ENCODE data around the gene CDH12.

Gene CDH12

DNA sequence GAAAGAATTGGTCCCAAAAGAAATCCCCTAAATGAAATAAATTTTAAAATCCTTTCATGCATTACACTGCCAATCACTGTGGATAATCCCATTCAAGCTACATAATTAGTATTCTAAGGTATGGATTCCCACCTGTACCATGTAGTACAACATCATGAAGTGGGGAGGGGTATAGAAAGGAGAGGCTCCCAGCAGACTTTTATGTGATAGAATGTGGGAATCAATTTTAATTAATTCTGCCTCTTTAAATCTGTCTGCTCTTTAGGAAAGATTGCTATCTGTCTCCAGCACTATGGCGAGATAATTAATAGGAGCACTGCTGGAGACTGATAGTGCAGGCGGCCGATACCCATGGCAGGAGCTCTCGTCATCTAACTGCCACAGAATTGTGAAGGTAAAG, 95.4 kb downstream of the CDH12 start:
- no peak for DNase-seq

DNA sequence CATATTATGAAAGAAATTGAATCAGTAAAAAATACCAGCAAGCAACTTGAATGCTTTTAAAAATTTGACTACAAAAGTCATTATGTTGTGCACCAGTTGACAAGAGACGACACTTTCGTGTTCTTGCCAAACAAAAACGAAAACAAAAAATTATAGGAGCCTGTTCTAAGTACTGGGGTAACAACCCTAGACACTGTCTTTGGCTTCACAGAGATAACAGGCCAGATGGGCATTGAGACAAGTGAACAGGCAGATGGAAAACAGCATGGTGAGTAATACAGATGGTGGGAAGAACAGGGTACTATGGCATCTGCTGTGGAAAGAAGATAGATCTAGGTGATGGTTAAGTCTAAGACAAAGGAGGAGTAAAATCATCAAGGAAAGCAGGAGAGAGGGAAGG, 99.0 kb downstream of the CDH12 start:
- DNase-seq: no peak

DNA sequence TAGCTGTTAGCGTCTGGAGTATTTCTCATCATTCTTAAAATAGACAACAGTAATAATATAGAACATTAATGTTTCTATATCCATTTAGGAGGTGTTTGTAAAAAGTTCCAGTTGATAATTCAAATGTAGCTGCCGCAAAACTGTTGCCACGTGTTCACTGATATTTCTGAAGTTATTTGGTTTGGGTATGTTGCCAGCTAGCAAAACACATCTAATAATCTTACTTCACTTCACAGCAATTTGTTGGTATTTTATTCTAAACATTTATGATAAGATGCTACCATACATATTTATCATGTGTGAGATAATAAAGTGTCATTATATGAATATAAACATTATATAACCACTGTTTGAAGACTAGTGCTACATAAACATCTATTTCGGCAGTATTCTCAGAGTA, 101.6 kb downstream of the CDH12 start:
- no peak for DNase-seq

DNA sequence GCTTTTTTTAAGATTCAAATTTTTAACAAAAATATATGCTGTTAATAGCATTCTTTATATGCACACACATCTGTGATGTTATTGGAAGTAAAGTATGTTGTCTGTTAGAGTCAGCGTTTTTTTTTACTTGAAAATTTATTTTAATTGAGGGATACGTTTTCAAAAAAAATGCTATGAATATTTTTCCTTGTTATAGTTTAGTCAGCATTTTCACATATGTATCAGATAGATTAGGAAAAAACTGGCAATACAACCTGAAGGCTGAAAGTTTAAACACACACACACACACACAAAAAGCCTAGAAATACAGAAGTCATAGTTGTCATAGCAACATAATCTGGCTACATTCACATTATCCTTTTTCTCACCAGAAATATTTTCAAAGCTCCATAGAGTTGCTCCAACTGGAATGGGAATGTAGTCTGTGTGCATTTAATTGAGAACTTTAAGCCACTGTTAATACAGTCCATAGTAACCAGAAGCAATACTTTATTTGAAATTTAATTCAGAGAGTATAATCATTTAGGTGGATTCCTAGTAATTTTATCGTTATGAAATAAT, 116.6 kb downstream of the CDH12 start:
- DNase-seq: no peak

DNA sequence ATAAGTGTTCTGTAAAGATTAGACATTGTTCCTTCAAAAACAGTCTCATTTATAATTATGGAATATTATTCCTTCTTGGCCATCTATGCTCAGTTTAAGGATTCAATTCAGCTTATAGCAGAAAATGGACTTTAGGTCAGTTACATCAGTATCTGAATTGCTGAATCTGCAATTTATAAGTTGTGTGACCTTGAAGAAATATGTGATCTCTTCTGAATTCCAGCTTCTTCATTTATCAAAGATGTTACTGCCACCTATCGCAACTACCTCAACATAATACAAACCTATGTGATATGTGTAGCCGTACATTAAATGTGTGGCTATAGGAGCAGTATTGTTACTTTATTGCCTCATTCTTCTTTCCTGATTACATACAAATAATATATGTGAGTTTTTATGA, 118.2 kb downstream of the CDH12 start:
- no peak for DNase-seq

DNA sequence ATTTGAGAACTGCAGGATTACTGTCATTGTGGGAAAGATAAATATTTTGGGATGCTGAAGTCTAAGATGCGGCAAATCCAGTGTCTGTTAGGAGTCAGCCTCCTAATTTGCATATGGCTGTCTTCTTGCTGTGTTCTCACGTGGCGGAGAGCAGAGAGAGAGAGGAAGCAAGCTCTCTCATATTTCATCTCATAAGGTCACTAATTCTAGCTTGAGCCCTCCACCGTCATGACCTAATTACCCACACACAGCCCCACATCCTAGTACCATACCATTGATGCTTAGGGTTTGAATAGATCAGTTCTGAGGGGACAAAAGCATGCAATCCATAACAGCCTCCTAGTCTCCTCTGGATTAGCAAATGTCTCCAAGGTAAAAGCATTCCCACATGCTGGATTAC, 124.5 kb downstream of the CDH12 start:
- DNase-seq: no peak

DNA sequence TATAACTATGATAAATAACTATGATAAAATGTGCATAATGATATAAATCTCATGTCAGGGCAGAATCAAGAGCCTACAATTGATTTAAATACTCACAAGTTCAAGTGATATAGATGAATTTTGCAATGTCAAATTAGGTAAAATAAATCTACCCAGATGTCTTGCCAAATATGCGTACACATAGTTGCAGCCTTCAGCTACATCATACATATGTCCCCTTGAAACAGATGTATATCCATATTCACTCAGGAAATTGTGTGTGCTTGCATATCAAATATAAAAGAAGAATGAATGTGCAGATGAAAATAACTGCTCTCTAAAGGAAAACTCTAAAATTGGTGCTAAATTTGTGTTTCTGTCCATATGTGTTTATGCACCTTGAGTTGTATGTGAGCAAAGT, 130.7 kb downstream of the CDH12 start:
- no peak for DNase-seq

DNA sequence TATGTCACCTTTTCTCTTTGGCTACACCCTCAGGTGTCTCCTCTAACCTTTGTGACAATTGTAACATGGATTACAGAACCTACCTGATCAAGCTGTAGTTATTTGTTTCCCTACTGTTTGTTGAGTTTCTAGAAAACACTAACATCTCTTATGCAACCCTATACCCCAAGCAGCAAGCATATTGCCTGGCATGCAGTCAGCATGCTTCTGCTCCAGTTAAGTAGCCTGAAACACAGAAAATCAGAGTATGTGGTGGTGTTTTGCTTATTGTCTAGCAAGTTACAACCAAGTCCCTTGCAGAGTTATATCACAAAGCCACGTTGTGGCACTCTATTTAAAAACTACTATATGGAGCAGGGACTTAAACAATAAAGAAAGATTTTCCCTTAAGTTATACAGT, 131.1 kb downstream of the CDH12 start:
- no peak for DNase-seq

DNA sequence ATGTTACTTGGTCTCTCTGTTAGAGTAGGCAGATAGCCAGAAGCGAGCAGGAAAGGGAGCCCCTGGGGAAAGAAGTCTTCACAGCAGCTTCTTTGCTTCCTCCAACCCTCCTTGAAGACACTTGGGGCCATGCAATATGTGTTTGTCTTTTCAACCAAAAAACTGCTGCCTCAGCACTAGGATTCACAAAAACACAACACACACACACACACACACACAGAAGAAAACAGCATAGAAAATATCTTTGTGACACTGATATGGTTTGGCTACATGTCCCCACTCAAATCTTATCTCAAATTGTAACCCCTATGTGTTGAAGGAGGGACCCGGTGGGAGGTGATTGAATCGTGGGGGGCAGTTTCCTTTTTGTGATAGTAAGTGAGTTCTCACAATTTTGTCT, 133.3 kb downstream of the CDH12 start:
- DNase-seq: no peak

DNA sequence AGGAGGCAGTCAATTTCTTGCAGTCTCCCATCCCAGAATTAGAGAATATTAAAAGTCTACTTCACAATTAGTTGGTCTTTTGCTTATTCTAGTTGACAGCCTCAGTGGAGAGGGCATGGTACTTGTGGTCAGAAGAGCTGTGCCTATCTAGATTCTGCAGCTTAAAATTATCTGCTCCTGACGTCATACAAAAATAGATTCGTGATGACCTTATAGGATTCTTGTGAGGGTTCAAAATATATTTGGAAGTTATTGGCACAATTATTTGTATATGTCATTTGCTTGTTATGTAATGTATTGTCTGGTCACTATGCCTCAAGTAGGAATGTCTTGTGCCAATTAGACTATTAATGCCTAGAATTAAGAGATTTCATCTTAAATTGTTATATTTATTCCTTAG, 142.5 kb downstream of the CDH12 start:
- DNase-seq: no peak

DNA sequence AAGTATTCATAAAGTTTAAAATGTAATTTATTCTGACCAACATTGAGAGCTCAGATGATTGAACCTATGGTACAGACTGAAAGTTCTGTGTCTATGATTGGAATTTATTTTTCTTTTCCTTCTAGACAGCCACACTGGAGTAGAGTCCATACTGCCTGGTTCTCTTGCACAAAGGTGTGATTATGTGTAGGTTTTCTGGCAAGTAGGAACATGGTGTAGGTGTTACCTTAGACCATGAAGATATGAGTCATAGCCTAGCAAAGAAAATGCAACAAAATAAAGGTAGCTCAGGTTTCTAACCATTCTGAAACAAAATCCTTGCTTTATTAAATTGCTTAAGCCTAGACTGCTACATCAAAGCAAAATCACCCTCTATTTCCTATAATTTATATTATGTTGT, 143.4 kb downstream of the CDH12 start:
- no peak for DNase-seq

DNA sequence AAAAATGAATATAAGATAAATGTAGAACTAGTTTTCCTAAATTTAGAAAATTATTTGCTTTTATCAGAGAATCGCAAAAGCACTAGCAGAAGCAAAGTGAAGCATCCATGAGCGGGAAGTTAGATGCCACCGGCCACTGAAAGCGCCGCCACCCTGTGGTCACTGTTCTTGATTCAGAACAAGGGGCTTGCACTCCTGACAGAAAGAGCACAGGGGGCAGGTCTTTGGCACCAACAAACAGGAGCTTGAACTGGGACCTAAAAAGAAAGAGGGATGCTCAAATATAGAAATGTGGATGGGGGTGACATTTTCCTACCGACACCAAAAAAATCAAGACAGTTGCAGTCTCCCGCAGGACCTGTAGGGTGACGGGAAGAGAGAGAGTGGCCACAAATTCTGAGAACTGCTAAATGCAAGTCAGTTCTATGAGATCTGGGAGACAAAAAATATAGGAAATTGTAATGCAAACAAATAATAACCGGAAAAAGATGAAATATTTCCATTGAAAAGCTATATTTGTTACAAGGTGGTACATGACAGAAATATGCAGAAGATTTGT, 144.3 kb downstream of the CDH12 start:
- DNase-seq: no peak

DNA sequence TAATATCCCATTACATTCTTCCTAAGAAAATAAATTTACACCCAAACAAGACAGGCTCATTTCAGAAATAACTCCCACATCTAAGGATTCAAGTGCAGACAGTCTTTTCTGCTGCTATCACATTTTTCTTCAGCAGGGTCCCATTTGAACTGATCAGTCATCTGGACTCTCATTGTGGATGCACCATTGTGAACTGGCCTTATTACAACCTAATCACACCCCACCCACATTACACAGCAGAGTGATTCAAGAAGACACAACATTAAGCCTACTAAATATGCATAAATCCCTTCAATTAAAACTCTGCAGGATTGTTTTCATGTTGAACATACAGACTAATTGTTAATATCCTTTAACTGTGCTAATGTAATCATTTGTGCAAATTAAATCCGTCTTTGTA, 146.2 kb downstream of the CDH12 start:
- no peak for DNase-seq

DNA sequence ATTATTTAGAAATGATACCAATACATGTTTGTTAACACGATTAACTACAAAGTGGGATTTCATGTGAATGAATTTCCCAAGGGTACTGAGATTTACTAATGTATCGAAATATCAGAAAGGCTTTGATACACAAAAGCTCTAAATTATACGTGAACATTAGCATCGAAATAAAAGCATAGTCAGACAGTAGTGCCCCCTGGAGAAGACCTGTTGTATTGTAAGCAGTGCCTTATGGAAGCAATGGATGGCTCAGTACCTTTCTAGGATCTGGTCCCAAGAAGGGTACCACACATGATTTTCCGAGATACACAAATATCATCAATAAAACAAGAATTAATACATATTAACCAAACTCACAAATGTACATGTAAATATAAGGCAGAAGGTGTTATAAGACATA, 153.8 kb downstream of the CDH12 start:
- DNase-seq: no peak

DNA sequence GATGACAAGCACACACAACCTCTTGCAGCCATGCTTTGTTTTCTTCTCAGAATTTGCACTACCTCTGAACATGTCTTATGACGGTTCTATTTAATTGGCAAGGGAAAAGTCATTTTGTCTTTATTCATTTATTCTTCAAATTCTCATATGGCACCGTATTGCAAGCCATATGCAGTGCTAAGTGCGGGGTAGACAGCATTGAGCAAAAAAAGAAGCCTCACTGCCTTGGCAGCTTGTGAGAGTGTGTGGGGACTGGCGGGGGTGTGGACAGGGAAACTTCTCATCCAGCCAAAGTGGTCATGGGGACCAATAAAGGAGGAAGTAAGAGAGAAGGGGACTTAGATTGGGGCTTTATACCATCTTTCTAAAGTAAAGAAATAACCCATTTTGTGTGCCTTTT, 160.0 kb downstream of the CDH12 start:
- no peak for DNase-seq

DNA sequence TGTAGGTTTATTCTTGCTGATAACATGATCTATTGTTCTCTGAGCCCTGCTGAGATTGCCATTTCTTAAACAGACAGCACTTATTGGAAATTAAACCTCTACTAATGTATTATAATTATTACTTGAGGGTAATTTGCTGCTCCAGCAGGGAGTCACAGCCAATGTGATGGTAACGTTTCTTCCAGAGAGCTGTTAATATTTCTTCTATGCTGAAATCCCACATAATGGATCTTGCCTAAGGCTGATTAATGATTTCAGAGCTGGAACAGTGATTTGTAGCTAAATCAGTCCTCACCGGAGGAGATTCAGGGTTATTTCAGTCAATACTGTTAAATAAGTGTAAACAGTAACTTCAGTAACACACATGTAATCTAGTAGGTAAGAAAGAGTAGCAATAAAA, 170.1 kb downstream of the CDH12 start:
- DNase-seq: no peak

DNA sequence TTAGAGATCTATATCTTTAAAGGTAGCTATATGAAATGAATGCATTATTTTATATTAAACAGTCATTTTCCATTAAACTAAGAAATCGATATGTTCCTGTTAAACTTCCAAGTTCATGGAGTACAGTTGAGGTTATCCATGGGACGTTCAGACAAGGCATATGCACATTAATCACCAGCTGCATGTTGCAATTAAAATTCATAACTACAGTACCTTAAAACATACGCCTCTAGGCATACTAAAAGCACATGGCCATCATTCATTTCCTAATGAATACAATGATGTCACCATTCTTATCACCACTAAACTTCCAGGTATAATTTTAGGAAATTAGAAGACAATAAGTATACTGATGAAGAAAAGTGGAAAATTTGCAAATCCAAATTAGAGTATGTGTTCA, 174.3 kb downstream of the CDH12 start:
- no peak for DNase-seq

DNA sequence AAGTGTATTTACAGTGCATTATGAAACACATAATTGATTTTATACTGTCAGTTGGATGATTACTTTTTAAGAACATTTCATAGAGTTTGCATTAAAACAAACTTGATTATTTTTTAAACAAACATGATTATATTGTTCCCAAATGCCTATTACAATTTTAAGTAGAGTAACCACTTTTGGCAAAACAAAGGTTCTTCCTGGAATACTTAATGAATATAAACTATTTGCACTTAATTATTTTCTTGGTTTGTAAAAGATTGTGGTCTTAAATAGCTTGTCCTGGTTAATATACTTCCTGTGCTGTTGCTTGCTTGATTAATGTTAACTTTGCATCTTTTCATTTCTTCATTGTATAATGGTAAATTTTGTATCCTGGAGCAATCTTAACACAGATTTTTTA, 180.0 kb downstream of the CDH12 start:
- no peak for DNase-seq

DNA sequence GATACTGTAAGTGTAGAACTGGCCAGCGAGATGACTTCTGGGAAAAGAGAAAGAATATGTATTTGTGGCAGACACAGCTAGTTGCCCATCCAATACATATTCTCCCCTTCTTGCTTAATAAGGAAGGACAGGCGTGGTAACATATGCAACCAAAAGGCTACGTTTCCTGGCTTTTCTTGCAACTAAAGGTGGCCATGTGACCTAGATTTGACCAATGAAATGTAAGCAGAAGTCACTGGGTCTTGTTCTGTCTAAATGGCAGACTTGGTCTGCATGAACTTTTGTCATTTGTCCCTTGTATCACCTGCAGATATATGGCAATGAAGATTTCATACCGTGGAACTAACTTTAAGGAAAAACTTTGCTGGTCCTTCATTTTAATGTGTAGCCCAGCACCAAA, 183.8 kb downstream of the CDH12 start:
- DNase-seq: no peak

DNA sequence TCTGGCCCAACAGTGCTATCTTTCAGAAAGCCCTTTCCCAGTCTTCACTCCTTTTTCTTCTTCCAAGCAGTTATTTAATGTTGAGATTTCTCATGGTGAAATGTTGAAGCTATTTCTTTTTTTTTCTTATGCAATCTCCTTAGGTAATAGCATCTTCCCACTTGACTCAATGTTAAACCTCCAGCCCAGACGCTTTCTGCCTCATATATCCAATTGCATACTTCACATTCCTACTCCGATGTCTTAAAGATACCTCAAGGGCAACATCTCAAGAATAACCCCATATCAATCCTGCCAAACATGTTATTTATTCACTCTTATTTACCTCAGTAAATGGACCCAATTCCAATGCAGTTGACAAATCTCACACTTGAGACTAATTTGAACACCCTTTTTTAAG, 187.3 kb downstream of the CDH12 start:
- no peak for DNase-seq

DNA sequence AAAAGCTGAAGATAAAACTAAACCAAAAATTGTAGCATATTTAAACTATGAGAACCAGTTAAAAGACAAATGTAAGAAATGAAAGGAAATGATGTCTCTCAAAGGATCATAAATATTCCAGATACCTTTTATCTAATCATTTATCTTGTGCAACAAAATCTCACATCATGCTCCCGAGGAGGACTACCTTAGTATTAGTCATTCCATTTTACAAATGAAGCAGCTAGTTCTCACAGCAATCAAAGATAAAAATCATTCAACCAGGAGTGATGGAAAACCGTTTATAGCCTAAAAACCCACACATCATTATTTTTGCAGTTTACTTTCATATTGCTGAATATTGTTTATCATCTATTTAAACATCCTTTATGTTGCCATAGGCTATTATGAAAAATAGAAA, 190.0 kb downstream of the CDH12 start:
- no peak for DNase-seq

DNA sequence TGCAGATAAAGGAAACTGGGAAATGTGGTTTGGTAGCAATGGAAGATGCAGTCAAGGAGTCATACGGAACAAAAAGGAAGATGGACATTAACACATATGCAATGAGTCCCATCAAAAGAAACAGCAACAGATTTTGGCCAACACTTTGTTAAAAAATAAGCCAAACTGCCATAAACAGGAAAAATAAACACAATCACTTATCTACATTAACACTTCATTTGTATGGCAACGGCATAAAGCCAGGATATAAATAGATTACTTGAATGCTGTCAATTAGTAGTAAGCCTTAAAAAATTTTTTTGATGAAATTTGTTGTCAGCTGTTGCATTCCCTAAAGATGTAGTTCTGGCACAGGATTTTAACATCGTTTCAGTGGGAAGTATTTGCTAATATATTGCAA, 190.8 kb downstream of the CDH12 start:
- DNase-seq: no peak

DNA sequence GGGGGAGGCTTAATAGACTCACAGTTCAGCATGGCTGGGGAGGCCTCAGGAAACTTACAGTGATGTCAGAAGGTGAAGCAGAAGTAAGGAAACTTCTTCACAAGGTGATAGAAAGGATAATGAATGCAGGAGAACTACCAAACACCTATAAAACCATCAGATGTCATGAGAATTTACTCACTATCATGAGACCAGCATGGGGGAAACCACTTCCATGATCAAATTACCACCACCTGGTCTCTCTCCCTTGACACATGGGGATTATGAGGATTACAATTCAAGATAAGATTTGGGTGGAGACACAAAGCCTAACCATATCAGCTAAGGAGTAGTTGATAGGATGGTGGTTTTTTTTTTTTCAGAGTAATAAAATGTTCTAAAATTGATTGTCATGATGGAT, 201.8 kb downstream of the CDH12 start:
- no peak for DNase-seq

DNA sequence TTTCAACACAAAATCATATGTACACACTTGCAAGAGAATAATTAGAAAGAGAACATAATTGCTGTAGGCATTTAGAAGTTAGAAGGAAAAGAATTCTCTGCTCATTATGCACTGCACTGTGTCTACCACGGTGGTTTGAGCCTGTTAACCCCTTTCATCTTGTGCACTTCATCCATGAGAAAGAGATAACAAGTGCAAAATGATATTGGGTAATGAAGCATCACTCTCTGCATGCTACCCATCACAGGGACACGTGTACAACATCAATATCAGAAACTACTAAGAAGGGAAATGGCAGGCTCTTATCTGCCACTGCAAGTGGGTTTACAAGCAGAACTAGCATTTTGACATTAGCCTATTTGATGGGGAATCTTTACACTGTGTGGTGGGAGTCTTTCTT, 202.6 kb downstream of the CDH12 start:
- no peak for DNase-seq

DNA sequence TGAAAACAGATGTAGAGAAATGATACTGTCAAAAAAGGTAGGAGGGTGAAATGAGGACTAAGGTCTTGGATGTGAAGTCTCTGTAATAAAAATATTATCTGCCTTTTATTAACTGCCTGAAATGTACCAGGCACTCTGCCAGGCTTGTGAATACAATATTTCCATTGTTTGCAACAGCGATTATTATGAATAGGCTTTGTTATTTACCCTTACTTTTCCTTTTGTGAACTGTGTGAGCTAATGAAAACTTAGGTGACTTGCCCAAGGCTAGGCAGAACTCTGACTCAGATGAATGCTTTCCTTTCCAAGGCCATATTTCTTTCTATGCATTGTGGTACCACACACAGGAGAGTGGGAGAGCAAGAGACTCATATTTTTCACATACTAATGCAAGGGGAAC, 204.1 kb downstream of the CDH12 start:
- no peak for DNase-seq

DNA sequence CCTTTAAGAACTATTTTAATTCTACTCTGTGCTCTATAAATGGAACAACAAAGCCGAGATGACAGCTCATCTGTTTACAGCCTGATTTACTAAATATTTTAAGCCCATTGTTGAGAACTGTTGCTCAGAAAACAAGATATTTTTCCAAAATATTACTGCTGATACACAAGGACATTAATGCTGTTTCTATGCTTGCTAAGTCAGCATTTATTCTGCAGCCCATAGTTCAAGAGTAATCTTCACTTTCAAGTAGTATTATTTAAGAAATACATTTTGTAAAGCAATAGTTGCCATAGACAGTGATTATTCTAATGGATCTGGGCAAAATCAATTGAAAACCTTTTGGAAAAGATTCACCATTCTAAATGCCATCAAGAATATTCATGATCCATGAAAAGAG, 208.3 kb downstream of the CDH12 start:
- no peak for DNase-seq
